GM18508 (cell line): Measurements from ENCODE around the gene BRSK2.
"Not testable (repeated sequence)": the region's sequence is repeated elsewhere in the genome, so short reads cannot be mapped to it uniquely, and the experiment has no call there.

ENCODE experiments used
- ATAC-seq: cut with Tn5 transposase; IDR thresholded peaks from one replicate; pipeline ENCODE4 v1.9.1; 2021; ENCODE audit warnings: moderate number of reproducible peaks; ENCODE audit not compliant: insufficient read depth, unreplicated experiment

The BRSK2 gene

DNA sequence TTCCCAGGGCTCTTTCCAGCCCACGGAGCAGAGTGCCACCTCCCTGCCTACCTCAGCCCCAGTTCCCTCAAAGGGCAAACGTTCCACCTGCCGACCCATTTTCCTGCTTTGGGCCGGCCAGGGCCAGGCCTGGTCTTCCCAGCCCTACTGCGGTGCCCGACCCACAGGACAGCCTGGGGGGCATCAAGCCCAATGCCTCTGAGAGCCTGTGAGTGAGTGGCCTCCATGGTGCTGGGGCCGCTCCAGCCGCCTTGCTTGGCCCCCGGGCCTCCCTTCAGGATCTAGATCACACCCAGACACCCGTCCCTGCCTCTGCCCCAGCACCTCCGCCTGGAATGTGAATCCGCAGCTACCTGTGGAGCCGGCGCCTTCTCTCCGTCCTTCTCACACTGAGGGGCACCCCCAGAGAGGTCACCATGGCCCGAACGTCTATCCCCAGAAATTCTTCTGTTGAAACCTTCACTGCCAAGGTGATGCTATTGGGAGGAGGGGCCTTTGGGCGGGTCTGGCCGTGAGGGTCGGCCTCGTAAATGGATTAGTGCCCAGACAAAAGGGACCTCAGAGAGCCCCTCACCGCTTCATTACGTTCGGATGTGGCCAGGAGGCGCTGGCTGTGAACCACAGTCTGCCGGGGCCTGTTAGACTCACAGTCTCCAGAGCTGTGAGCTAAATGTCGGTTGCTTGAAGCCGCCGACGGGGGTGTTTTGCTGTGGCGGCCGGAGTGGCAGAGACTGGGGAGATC is 36.2 kb upstream of the BRSK2 start:
- ATAC-seq, result no peak

DNA sequence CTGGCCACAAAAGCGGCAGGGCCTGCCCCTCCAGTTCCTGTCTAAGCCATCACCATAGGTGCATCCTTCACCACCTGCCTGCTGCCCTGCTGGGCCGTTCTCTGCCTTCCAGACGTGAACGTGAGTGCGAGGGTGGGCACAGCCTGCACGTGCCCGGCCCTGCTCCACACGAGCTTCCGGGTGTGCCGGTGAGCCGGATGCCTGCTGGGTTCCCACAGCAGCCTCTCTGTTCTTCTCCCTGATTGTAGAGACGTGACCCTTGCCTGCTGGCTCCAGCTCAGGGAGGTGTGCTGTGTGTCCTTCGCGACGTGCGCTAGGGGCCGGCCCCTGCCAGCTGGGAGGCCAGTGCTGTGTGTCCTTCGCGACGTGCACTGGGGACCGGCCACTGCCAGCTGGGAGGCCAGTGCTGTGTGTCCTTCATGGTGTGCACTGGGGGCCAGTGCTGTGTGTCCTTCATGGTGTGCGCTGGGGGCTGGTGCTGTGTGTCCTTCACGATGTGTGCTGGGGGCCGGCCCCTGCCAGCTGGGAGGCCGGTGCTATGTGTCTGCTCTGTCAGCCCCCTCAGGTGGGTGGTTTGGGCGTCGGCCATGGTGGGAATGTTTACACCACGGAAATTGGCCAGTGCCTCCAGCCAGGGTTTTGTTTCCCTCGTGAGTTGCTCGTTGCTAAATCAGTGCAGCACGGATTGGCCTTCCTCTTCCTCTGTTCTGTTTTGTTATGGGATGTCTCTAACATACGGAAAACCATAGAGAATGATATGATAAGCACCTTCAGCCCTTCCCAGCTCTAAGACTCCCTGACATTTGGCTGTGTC is 35.4 kb upstream of the BRSK2 start:
- no peak for ATAC-seq

DNA sequence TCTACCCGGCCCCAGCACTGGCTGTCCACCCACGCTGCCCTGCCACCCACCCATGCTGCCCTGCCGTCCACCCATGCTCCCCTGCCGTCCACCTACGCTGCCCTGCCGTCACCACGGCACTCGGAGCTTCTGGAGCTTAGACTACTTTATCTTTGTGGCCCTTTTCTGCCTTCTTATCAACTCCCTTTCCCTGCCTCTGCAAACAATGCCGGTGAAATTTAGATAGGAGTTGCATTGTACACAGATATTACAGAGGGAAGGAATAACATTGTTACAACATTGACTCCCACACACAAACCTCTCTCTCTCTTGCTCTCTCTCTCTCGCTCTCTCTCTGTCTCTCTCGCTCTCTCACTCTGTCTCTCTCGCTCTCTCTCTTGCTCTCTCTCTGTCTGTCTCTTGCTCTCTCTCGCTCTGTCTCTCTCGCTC is 33.7 kb upstream of the BRSK2 start:
- no peak for ATAC-seq

DNA sequence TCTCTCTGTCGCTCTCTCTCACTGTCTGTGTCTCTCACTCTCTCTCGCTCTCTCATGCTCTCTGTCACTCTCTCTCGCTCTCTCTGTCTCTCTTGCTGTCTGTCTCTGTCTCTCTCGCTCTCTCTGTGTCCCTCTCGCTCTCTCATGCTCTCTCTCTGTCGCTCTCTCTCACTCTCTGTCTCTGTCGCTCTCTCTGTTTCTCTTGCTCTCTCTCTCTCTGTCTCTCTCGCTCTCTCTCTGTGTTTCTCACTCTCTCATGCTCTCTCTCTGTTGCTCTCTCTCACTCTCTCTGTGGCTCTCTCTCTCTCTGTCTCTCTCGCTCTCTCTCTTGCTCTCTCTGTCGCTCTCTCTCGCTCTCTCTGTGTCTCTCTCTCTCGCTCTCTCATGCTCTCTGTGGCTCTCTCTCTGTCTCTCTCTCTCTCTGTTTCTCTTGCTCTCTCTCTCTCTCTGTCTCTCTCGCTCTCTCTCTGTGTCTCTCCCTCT is 33.2 kb upstream of the BRSK2 start:
- no peak for ATAC-seq

DNA sequence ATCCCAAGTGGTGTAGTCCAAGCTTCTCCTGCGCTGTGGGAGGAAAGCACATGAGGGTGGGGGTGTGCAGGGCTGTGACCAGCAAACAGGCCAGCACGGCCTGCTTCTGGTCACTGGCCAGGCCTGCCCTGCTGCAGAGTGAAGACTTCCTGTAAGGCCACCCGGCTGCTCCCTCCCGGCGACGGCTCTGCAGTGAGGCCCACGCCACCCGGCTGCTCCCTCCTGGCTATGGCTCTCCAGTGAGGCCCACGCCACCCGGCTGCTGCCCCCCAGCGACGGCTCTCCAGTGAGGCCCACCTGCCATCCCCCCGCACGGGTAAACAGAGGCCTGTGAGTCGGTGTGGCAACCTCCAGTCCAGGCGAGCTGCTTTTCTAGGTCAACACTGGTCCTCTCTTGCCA is 31.4 kb upstream of the BRSK2 start:
- no peak for ATAC-seq

DNA sequence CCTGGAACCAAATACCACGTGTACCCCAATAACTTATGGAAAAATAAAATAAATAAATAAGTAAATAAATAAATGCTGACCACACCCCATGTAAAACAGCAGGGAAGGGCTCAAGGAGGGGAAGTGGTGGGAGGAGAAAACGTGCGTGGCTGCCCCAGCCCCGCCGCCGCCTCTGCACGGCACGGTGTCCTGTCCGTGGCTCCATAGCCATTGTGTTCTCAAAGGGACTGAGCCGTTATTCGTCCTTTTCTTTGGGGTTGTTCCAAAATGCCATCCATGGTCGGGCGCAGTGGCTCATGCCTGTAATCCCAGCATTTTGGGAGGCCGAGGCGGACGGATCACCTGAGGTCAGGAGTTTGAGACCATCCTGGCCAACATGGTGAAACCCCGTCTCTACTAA is 30.8 kb upstream of the BRSK2 start:
- ATAC-seq, result not testable (repeated sequence)

DNA sequence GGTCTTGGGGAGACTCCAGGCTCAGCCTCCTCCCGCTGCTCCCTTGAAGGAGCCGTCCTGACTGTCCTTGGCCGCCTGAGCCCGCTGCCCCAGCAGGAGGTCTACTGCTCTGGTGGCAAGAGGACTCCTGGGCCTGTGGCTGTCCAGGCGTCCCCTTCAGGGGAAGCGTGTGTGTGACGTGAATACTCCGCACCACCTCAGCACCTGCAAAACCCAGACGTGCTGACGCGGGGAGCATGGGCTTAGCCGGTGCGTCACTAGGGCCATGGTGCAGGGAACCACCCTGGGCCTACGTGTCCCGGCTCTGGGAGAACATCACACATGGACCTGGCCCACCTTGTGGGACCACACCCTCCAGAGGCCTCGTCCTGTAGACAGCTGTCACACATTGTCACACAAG is 30.2 kb upstream of the BRSK2 start:
- no peak for ATAC-seq

DNA sequence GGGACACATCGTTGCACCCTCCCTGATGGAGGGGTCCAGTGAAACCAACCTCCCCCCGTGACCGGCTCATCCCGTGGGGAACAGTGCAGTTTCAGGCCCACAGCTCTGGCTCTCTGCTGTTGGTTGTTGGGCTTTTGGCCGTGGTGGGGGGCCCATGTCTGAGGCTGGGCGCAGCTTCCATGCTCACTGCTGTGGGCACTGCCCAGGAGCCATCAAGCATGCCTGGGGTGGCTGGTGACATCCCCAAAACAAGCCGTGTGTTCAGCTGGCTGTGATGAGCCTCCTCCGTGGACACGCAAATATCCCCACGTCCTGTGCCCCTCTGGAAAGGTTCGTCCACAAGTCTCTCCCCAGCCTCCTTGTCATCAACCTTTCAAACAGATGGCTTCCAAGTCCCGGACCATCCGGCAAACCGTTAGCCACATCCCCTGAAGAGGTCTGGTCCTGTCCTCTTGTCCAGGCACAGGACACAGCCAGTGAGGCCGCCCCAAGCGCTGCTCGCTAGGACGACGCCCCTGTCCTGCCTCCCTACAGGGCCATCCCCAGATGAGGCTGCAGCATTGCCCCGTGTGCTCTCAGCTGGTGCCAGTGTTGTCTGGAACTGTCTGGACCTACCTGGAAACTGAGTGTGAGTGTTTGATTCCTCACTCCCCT is 29.4 kb upstream of the BRSK2 start:
- no peak for ATAC-seq

DNA sequence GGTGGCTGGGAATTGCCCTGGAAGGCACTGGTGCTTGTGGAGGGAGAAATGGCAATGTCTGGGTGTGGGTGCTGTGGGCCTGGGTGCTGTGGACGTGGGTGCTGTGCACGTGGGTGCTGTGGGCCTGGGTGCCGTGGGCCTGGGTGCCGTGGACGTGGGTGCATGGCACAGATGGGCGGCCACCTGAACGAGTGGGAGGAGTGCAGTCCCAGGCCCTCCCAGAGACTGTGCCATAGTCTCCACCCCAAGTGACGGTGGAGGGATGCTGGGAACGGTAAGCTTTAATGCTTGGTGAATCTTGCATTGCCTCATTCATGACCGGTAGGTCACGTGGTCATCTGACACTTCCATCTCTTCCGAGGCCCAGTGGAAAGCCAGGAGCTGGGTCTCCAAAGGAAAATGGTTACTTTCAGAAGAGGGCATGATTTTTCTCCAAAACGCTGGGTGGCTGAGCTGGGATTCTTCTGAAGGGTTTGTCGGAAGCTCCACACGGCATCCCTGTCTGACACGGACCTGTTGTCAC is 28.8 kb upstream of the BRSK2 start:
- ATAC-seq, result no peak

DNA sequence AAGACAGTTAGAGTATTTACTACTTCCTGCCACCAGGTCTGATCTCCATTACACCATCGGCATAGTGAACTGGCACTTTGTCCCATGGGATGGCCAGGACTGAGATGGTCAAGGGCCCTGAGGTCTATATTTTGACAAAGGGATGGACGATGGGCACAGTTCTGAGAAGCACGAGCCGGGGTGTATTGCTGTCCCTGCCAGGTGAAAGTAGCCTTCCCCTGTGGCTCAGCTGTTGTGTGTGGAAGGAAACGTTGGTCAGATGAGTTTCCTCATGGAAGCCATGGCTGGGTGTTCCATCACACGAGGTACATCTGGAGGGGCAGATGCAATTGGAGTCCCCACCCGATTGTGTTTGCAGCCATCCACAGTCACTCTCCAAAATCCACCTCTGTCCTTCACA is 27.9 kb upstream of the BRSK2 start:
- ATAC-seq, result no peak

DNA sequence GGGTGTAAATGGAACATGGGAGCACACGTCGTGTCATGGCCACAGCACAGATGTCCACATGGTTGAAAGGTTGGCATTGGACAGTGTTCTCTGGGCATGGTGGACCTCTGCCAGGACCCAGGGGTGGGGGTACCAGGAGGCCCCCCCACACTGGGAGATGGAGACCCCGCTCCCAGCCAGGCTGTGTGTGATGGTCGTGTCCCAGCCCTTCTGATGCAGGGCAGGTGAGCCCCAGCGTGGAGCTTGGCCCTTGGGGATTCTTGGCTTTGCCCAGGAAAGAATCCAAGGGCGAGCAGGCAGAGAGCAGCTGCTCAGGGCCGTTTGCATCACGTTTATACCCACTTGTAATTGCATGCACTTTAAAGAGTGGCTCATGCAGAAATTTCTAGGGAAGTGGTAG is 22.0 kb upstream of the BRSK2 start:
- no peak for ATAC-seq

DNA sequence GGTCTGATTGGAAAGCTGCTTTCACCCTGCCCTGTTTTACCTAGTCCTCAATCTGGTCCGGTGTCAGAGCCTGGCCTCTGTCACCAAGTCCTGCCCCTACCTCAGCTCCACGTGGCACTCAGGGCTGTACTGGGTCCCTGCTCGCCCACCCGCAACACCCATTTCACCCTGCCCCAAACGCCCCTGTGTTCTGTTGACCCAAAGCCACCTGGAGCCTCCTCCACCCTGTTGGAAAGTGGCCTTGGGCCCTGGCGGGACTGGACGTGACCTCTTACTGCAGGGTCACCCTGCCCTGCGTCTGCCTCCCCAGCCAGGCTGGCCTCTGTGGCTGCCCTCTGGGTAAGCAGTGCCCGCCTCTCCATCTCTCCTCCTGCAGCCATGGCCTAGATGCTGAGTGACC is 21.5 kb upstream of the BRSK2 start:
- no peak for ATAC-seq

DNA sequence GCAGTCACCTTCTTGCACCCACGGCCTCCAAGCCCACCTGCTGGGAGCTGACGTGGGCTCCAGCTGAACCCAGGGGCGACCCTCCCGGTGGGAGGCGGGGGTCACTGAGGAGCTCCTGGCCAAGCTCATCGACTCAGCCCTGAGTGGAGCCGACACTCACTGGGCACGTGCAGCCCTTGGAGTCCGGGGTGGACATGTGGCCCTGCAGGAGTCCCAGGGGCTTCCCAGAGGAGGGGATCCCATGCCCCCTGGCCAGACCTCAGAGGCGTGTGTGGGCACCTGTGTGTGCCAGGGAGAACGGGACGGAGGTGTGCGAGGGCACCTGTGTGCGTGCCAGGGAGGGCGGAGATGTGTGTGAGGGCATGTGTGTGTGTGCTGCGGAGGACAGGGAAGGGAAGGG is 20.8 kb upstream of the BRSK2 start:
- no peak for ATAC-seq

DNA sequence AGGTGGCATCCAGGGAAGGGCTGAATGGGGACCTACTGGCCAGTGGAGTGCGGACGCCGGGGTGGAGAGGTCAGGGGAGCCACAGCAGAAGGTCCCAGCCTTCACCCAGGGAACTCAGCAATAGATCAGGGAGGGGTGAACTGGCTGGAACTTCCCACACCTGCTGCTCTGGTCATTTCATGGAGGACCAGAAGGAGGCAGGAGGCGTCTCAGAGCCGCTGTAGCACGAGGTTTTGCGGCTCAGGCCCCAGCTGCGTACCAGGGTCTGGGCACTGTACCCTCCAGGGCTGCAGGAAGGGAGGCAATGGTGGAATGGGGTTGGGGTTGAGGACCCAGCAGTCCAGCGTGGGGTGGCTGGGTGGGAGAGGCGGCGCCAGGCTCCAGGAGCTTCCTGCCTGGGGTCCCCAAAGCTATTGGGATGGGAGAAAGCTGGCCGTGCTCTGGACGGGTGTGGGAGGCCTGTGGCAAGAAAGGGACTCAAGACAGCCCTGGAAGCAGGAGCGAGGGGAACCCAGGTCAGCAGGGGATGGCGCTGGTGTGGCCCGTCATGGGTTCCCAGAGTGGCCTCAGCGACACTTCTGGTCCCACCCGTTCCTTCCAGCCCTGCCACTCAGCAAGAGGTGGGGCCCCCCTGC is 20.2 kb upstream of the BRSK2 start:
- ATAC-seq, result no peak

DNA sequence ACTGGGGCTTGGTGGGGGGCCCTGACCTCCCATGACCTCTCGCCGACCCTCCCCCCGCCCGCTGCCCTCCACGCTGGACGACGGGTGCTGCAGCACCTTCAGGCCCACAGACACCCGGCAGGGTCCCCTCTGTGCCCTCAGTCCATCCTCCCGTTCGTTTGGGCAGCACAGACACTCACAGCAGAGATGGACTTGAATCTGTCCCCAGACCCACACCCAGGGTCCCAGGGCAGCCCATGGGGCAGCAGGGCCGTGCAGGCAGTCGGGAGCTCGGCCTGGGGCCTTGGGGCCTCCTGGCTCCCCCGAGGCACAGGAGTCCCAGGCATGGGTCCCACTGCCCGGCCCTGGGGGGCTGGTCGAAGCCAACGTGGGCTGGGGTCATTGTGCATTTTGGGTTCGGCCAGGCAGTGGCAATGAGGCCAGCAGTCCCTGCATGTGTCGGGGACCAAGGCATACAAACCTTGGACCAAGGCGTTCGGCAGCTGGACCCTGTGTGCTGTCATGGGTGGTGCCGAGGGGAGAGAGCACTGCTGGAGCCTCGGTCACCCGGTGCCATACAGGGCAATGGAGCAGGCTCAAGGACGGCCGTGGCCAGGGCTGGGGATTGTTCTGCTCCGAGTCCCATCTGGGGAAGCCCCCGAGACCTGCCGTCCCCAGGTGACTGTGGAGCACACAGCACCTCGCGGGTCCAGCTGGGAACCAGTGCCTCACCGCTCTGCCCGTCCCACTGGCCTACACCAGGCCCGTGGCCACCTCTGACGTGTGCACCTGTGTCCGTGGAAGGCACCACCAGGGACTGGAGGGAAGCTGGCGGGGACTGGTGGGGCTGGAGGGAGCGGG is 19.3 kb upstream of the BRSK2 start:
- no peak for ATAC-seq

DNA sequence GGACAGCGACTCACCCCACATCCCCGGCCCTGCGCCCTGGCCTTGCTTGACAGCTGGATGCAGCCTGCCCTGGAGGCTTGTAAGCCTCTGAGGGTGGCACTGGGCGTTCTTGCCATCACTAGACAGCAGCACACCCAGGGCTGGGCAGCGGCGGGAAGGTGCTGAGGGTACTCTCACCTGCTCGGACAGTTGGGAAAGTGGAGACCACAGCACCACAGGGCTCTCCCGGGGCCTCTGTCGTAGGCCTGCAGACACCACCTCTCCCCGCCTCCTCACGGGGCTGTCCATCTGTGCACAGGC is 18.8 kb upstream of the BRSK2 start:
- ATAC-seq, result no peak

DNA sequence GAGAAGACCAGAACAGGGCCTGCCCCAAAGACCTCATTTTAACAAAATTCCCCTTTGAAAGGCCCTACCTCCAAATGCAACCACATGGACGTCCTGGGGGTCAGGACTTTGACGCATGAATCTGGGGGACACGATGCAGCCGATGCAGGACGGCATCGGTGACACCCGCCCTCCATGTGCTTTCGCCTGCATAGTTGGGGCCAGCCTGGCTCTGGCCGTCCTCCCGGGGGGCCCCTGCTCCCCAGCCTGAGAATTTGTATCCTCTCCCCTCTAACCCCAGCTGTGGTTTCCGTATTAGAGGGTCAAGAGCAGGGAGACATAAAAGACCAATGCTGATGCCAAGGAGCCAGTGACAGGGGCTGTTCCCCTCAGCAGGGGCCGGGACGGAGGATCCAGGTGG is 18.4 kb upstream of the BRSK2 start:
- no peak for ATAC-seq

DNA sequence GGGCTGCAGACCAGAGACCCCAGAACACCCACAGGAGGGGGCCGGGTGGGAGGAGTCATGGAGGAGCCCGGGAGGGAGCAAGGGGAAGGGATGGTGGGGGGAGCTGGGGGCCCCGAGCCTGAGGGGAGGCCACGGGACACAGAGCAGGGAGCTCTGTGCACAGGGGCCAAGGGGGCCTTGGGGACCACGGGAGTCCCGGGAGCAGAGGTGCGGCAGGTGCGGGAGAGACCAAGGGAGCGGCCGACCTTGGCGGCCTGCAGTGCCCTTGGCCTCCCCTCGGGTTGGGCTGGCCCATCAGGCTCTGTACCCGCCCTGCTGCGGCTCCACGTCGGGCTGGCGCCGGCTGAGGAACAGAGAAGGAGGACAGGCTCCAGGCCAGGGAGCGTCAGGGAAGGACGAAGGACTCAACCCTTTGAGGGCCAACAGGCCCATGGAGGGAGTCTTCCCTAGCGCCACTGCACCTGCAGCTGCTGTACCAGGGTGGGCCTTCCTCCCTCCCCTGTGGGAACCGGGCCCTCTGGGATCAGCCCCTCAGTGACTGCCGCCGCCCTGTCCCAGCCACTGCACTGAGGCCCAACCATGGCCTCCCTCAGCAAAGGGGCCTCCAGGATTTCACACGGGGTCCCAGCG is 17.8 kb upstream of the BRSK2 start:
- ATAC-seq, result no peak

DNA sequence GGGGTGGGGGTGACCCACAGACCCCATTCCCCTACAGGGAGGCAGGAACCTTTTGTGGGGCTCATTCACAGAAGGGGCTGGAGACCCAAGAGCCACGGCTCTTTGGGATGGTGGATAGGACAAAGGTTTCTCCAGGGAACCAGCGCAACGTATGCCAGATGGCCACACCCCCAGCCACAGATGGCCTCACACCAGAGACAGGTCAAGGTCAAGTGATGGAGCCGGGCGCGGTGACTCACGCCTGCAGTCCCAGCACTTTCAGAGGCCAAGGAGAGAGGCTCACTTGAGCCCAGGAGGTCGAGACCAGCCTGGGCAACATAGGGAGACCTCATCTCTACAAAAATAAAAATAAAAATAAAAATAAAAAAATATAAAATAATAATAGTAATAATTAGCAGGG is 17.1 kb upstream of the BRSK2 start:
- no peak for ATAC-seq
